Measurements from ENCODE around the gene RBPJL.

Gene RBPJL

DNA sequence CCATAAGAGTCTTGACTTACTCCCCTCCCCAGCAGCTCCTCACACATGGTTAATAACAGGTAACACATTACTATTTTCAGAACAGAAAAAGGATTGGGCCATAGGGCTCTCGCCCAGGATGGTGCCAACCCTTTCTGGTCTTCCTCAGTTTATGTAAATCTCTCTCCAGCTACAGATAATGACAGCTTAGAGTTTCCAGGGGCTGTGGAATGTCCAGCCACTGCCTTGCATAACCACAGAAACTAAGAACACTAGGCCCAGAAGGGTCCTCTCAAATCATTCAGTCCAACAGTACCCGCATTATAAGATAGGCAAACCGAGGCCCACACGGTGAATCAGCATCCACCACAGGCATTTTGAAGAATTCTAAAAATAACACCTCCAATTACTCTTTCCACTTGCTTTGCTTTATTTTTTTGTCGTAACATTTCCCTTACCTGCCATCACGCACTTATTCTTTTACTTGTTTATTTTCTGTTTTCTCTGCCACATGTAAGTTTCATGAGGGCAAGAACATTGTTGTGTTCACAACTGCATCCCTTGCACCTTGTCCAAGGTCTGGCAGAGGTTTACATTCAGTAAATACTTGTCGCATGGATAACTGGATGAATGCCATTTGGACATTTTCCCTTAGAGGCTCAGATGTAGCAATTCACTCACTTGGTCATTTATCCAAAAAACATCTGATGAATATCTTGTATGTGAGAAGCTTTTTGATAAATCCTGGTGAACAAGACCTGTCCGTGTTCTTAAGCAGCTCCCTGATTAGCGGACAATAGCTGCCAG, 48.0 kb downstream of the RBPJL start:
- peaks cover 17% of the 10 kb centered on the region for H3K4me1 Mint-ChIP-seq
- H3K9me3 Mint-ChIP-seq: no peaks in the 10 kb centered on the region
- H3K27me3 Mint-ChIP-seq (ENCODE audit: low read depth, poor library complexity): no peaks in the 10 kb centered on the region
- no peak overlapping the region for H3K27ac Mint-ChIP-seq
- DNase-seq: no peak
- H3K36me3 Mint-ChIP-seq (ENCODE audit: low read depth): no peaks in the 10 kb centered on the region
- TF ChIP-seq, protein P1, sequence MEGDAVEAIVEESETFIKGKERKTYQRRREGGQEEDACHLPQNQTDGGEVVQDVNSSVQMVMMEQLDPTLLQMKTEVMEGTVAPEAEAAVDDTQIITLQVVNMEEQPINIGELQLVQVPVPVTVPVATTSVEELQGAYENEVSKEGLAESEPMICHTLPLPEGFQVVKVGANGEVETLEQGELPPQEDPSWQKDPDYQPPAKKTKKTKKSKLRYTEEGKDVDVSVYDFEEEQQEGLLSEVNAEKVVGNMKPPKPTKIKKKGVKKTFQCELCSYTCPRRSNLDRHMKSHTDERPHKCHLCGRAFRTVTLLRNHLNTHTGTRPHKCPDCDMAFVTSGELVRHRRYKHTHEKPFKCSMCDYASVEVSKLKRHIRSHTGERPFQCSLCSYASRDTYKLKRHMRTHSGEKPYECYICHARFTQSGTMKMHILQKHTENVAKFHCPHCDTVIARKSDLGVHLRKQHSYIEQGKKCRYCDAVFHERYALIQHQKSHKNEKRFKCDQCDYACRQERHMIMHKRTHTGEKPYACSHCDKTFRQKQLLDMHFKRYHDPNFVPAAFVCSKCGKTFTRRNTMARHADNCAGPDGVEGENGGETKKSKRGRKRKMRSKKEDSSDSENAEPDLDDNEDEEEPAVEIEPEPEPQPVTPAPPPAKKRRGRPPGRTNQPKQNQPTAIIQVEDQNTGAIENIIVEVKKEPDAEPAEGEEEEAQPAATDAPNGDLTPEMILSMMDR (IDR thresholded peaks at IDR 0.05): no peak
- H3K4me3 Mint-ChIP-seq: no peak overlapping the region

GRCh38 chr20:45355209-45356084, 48.8 kb downstream of the RBPJL start:
- Mint-ChIP-seq H3K9me3 (no peaks in the 10 kb centered on the region), H3K4me1 (peaks cover 19% of the 10 kb centered on the region), H3K4me3 (no peak overlapping the region), H3K27me3 (ENCODE audit: low read depth, poor library complexity) (no peaks in the 10 kb centered on the region), H3K27ac (no peak overlapping the region), H3K36me3 (ENCODE audit: low read depth) (no peaks in the 10 kb centered on the region)
- DNase-seq: no peak
- TF ChIP-seq, protein P1 (IDR thresholded peaks at IDR 0.05): no peak

- H3K9me3 Mint-ChIP-seq: no peaks in the 10 kb centered on the region
- no peaks in the 10 kb centered on the region for H3K36me3 Mint-ChIP-seq (ENCODE audit: low read depth)
- peaks cover 27% of the 10 kb centered on the region for H3K4me1 Mint-ChIP-seq
- H3K4me3 Mint-ChIP-seq: no peak overlapping the region
- TF ChIP-seq, protein P1 (IDR thresholded peaks at IDR 0.05): no peak
- H3K27me3 Mint-ChIP-seq (ENCODE audit: low read depth, poor library complexity): no peaks in the 10 kb centered on the region
- peak overlapping the region; percentile 91 for H3K27ac Mint-ChIP-seq
- no peak for DNase-seq
These were observed 51.8 kb downstream of the RBPJL start for GRCh38 chr20:45358282-45359068.

- Mint-ChIP-seq H3K4me3 (no peak overlapping the region), H3K36me3 (ENCODE audit: low read depth) (no peaks in the 10 kb centered on the region), H3K27me3 (ENCODE audit: low read depth, poor library complexity) (no peaks in the 10 kb centered on the region), H3K27ac (peak overlapping the region; percentile 48), H3K9me3 (no peaks in the 10 kb centered on the region), H3K4me1 (peaks cover 32% of the 10 kb centered on the region)
- TF ChIP-seq, protein P1 (IDR thresholded peaks at IDR 0.05): no peak
- no peak for DNase-seq
These were observed 52.4 kb downstream of the RBPJL start for GRCh38 chr20:45359069-45359405.

DNA sequence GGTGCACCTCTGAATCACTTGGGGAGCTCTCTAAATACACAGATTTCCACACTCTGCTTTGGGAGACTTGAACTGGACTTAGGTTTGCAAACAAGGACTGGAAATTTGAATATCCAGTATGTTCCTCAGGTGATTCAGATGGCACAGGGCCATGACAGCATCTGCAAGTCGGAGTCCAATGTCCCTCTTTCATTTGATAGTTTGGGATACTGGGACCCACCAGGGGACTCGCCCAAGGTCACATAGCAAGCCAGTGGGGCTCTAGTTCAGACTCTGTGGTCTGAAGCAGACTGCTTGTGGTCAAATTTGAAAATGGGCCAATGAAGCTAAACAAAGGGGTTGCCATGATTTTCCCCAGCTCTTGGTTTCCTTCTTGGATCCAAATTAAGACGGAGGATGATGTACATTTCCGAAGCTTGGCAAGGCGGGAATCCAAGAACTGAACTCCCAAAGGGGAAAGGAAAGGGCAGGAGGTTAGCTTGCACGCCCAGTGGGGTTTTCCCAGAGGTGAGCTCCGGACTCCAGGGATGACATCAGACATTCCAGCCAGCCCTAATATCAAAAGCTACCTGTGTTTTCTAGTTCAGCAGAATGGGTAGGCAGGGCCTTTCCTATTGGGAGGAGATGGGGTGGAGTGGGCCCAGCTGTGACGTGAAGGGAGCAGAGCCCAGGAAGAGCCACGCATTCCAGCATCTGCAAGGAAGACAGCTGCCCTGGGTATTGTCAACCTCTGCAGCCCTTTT, 52.9 kb downstream of the RBPJL start:
- Mint-ChIP-seq H3K9me3 (no peaks in the 10 kb centered on the region), H3K27ac (no peak overlapping the region), H3K36me3 (ENCODE audit: low read depth) (no peaks in the 10 kb centered on the region), H3K4me1 (peaks cover 35% of the 10 kb centered on the region), H3K4me3 (no peak overlapping the region), H3K27me3 (ENCODE audit: low read depth, poor library complexity) (no peaks in the 10 kb centered on the region)
- TF ChIP-seq, protein P1 (IDR thresholded peaks at IDR 0.05): no peak
- no peak for DNase-seq

Data from nephron progenitor cell (in vitro differentiated cells).